Activated naive CD4-positive, alpha-beta T cell treated with anti-CD3 and anti-CD28 coated beads for 36 hours (primary cell): ENCODE results near the gene DNAH3. TPM values are rescaled to one million over a fixed set of nuclear protein-coding genes. Genes with fewer than 3 reads are reported as not detected.
"Not testable (repeated sequence)": the region's sequence is repeated elsewhere in the genome, so short reads cannot be mapped to it uniquely, and the experiment has no call there.

Experiments used
- CTCF ChIA-PET: fragments of 350-600 bp; sonication (Branson Sonifier 250); formaldehyde crosslinking; loops from one replicate; lab custom pipeline; 2021; ENCODE audit warnings: antibody characterized with exemption; lab: Charles Lee
- DNase-seq: peaks from one replicate; pipeline ENCODE4 v3.0.0-alpha.2; 2020
- H3K27ac Mint-ChIP-seq: one replicate; pipeline ENCODE4 v1.8.0; 2021; ENCODE audit warnings: mild to moderate bottlenecking, mixed read lengths
- H3K27me3 Mint-ChIP-seq: one replicate; pipeline ENCODE4 v1.8.0; 2021; ENCODE audit warnings: low read depth, mixed read lengths
- H3K36me3 Mint-ChIP-seq: one replicate; pipeline ENCODE4 v1.8.0; 2021; ENCODE audit warnings: low read depth, mixed read lengths
- H3K4me1 Mint-ChIP-seq: one replicate; pipeline ENCODE4 v1.8.0; 2021; ENCODE audit warnings: low read depth, mixed read lengths
- H3K4me3 Mint-ChIP-seq: one replicate; pipeline ENCODE4 v1.8.0; 2021; ENCODE audit warnings: mild to moderate bottlenecking, moderate library complexity, mixed read lengths
- H3K9me3 Mint-ChIP-seq: one replicate; pipeline ENCODE4 v1.8.0; 2021; ENCODE audit warnings: mixed read lengths
- intact Hi-C: fragments of 100-400 bp; cut with micrococcal nuclease; formaldehyde crosslinking; loops from one replicate; pipeline ENCODE4 v1.15.1; 2023
- total RNA-seq, 2 experiments: library from RNA; stranded (reverse); gene quantifications; one replicate each; pipeline ENCODE4 v1.2.3, GENCODE V29; 2021

The DNAH3 gene
- total RNA-seq, 2 experiments from 2014 or later, result not detected

DNA sequence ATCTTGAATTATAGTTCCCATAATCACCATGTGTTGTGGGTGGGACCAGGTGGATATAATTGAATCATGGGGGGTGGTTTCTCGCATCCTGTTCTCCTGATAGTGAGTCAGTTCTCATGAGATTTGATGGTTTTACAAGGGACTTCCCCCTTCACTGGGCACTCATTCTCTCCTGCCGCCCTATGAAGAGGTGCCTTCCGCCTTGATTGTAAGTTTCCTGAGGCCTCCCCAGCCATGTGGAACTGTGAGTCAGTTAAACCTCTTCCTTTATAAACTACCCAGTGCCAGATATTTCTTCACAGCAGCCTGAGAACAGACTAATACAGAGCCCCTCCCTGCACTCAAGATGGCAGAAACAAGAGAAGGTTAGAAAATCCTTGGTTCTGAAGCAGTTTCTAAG, 34.2 kb upstream of the DNAH3 start:
- Mint-ChIP-seq H3K9me3 (peaks cover 11% of the 10 kb centered on the region), H3K27ac (no peak overlapping the region), H3K27me3 (no peaks in the 10 kb centered on the region), H3K36me3 (peaks cover 21% of the 10 kb centered on the region), H3K4me3 (no peak overlapping the region), H3K4me1 (peaks cover 16% of the 10 kb centered on the region)
- intact Hi-C loops, result loop anchor here (2.0 to 5.0 kb wide), 2 partner anchors 26 to 372 kb away; partner anchors contain the start of gene LDAF1
- CTCF ChIA-PET, result no interaction called here
- DNase-seq, result peak; percentile 53

GRCh38 chr16:21183995-21184394, 33.3 kb upstream of the DNAH3 start:
- peaks cover 16% of the 10 kb centered on the region for H3K4me1 Mint-ChIP-seq
- no peak overlapping the region for H3K27ac Mint-ChIP-seq
- no peak overlapping the region for H3K4me3 Mint-ChIP-seq
- CTCF ChIA-PET, result interaction anchor here (0.6 kb wide), 1 partner anchor 274 kb away, joined by 3 read pairs; no protein-coding TSS in a partner anchor
- intact Hi-C loops, result loop anchor here (2.0 kb wide), 1 partner anchor 25 kb away; the partner anchor contains the start of gene LDAF1
- peaks cover 27% of the 10 kb centered on the region for H3K36me3 Mint-ChIP-seq
- no peak for DNase-seq
- H3K27me3 Mint-ChIP-seq, result no peaks in the 10 kb centered on the region
- peaks cover 11% of the 10 kb centered on the region for H3K9me3 Mint-ChIP-seq

DNA sequence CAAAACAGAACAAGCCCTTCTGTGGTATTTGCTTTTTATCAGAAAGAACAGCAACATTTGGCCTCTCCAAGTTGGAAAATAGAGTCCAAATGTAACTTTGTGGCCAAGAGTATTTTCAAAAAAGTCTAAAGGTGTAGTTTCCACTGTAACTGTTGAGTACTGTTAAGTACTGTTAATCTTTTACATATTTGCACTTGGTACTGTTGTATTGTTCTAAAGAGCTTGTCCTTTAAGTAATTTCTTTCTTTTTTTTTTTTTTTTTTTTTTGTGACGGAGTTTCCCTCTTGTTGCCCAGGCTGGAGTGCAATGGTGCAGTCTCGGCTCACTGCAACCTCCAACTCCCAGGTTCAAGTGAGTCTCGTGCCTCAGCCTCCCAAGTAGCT, 29.3 kb upstream of the DNAH3 start:
- Mint-ChIP-seq H3K9me3 (peaks cover 10% of the 10 kb centered on the region), H3K4me1 (peaks cover 9% of the 10 kb centered on the region), H3K27ac (no peak overlapping the region), H3K4me3 (no peak overlapping the region), H3K36me3 (peaks cover 42% of the 10 kb centered on the region), H3K27me3 (no peaks in the 10 kb centered on the region)
- no peak for DNase-seq
- CTCF ChIA-PET, result interaction anchor here (1.2 kb wide), 1 partner anchor 10 kb away, joined by 3 read pairs; no protein-coding TSS in a partner anchor
- intact Hi-C loops, result no loop called here

GRCh38 chr16:21179126-21179982, 28.7 kb upstream of the DNAH3 start:
- H3K27ac Mint-ChIP-seq, result no peak overlapping the region
- DNase-seq, result no peak
- H3K36me3 Mint-ChIP-seq, result peaks cover 45% of the 10 kb centered on the region
- intact Hi-C loops, result no loop called here
- CTCF ChIA-PET, result no interaction called here
- peaks cover 4% of the 10 kb centered on the region for H3K9me3 Mint-ChIP-seq
- no peak overlapping the region for H3K4me3 Mint-ChIP-seq
- H3K27me3 Mint-ChIP-seq, result no peaks in the 10 kb centered on the region
- peaks cover 2% of the 10 kb centered on the region for H3K4me1 Mint-ChIP-seq

DNA sequence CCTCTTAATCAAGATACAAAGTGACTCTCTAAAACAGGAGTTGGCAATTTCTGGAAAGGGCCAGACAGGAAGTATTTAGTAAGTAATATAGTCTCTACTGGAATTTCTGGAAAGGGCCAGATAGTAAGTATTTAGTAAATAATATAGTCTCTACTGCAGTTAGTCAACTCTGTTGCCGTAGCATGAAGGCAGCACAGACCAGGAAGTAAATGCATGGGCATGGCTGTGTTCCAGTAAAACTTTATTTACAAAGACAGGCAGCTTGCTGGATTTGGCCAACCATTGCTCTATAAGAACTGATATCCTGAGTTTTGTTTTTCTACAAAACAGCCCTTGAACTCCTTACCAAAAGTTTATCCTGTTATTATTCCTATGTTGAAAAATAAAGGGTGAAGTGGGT, 24.8 kb upstream of the DNAH3 start:
- Mint-ChIP-seq H3K4me1 (no peaks in the 10 kb centered on the region), H3K4me3 (no peak overlapping the region), H3K36me3 (peaks cover 36% of the 10 kb centered on the region), H3K27me3 (no peaks in the 10 kb centered on the region), H3K9me3 (peaks cover 1% of the 10 kb centered on the region), H3K27ac (no peak overlapping the region)
- intact Hi-C loops, result no loop called here
- CTCF ChIA-PET, result no interaction called here
- no peak for DNase-seq

GRCh38 chr16:21172650-21173049, 22.0 kb upstream of the DNAH3 start:
- CTCF ChIA-PET, result interaction anchor here (0.6 kb wide), 1 partner anchor 1014 kb away, joined by 4 read pairs; no protein-coding TSS in a partner anchor
- no peaks in the 10 kb centered on the region for H3K4me1 Mint-ChIP-seq
- H3K27me3 Mint-ChIP-seq, result no peaks in the 10 kb centered on the region
- no peaks in the 10 kb centered on the region for H3K9me3 Mint-ChIP-seq
- DNase-seq, result no peak
- H3K4me3 Mint-ChIP-seq, result no peak overlapping the region
- intact Hi-C loops, result no loop called here
- H3K27ac Mint-ChIP-seq, result no peak overlapping the region
- H3K36me3 Mint-ChIP-seq, result peaks cover 20% of the 10 kb centered on the region

GRCh38 chr16:21170116-21170515, 19.5 kb upstream of the DNAH3 start:
- peaks cover 18% of the 10 kb centered on the region for H3K36me3 Mint-ChIP-seq
- H3K27me3 Mint-ChIP-seq, intact Hi-C loops, H3K9me3 Mint-ChIP-seq, H3K4me3 Mint-ChIP-seq, DNase-seq, H3K27ac Mint-ChIP-seq, H3K4me1 Mint-ChIP-seq: not testable (repeated sequence)
- CTCF ChIA-PET, result interaction anchor here (0.6 kb wide), 1 partner anchor 90 kb away, joined by 6 read pairs; no protein-coding TSS in a partner anchor

GRCh38 chr16:21169249-21169981, 18.8 kb upstream of the DNAH3 start:
- DNase-seq, result no peak
- no peaks in the 10 kb centered on the region for H3K4me1 Mint-ChIP-seq
- no peak overlapping the region for H3K4me3 Mint-ChIP-seq
- no peak overlapping the region for H3K27ac Mint-ChIP-seq
- no peaks in the 10 kb centered on the region for H3K27me3 Mint-ChIP-seq
- intact Hi-C loops, result no loop called here
- H3K36me3 Mint-ChIP-seq, result peaks cover 13% of the 10 kb centered on the region
- CTCF ChIA-PET, result interaction anchor here (0.6 kb wide), 2 partner anchors 89 to 1505 kb away, joined by 3 to 6 read pairs; no protein-coding TSS in a partner anchor
- no peaks in the 10 kb centered on the region for H3K9me3 Mint-ChIP-seq

DNA sequence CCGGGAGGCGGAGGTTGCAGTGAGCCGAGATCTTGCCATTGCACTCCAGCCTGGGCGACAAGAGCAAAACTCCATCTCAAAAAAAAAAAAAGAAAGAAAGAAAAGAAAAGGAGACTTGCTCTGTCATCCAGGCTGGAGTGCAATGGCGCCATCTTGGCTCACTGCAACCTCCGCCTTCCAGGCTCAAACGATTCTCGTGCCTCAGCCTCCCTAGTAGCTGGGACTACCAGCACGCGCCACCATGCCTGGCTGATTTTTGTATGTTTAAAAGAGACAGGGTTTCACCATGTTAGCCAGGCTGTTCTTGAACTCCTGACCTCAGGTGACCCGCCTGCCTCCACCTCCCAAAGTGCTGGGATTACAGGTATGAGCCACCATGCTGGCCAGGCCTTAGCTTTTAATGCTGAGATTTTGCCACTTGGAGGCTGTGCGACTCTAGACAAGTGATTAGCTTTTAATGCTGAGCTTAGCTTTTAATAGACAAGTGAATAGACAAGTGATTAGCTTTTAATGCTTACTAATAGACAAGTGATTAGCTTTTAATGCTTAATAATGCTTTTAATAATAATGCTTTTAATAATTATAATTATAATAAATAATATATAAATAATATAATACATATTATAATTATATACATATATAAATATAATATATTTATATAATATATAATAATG, 17.4 kb upstream of the DNAH3 start:
- no peak overlapping the region for H3K4me3 Mint-ChIP-seq
- intact Hi-C loops, result no loop called here
- CTCF ChIA-PET, result interaction anchor here (1.5 kb wide), 1 partner anchor 10 kb away, joined by 3 read pairs; no protein-coding TSS in a partner anchor
- H3K4me1 Mint-ChIP-seq, result no peaks in the 10 kb centered on the region
- no peaks in the 10 kb centered on the region for H3K27me3 Mint-ChIP-seq
- DNase-seq, result no peak
- H3K9me3 Mint-ChIP-seq, result no peaks in the 10 kb centered on the region
- H3K27ac Mint-ChIP-seq, result no peak overlapping the region
- H3K36me3 Mint-ChIP-seq, result peaks cover 17% of the 10 kb centered on the region

- peaks cover 14% of the 10 kb centered on the region for H3K36me3 Mint-ChIP-seq
- no peak overlapping the region for H3K27ac Mint-ChIP-seq
- peaks cover 2% of the 10 kb centered on the region for H3K4me1 Mint-ChIP-seq
- DNase-seq, result no peak
- intact Hi-C loops, result no loop called here
- H3K4me3 Mint-ChIP-seq, result no peak overlapping the region
- no peaks in the 10 kb centered on the region for H3K9me3 Mint-ChIP-seq
- CTCF ChIA-PET, result interaction anchor here (1.5 kb wide), 1 partner anchor 9 kb away, joined by 3 read pairs; no protein-coding TSS in a partner anchor
- no peaks in the 10 kb centered on the region for H3K27me3 Mint-ChIP-seq
Measured at GRCh38 chr16:21167360-21167759, 16.7 kb upstream of the DNAH3 start.

DNA sequence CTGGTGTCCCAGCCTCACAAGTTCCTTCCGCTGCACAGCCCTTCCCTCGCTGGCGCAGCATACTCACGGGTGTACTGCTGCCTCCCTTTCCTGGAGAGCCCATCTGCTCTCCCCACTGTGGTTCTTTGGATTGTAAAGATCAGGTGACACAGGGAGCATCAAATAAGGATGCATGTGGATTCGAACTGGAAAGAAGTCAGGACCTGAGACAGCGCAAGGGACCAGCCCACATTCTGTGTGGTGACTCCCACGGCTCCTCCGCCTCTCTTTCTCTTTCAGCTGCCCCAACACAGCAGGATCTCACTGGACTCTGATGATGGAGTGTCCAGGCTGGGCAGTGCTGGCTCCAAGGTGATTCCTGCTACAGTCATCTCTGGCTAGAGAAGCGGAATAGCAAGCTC, 15.9 kb upstream of the DNAH3 start:
- no peak for DNase-seq
- CTCF ChIA-PET, result interaction anchor here (1.5 kb wide), 1 partner anchor 9 kb away, joined by 3 read pairs; no protein-coding TSS in a partner anchor
- H3K36me3 Mint-ChIP-seq, result peaks cover 16% of the 10 kb centered on the region
- intact Hi-C loops, result no loop called here
- no peak overlapping the region for H3K27ac Mint-ChIP-seq
- H3K4me3 Mint-ChIP-seq, result no peak overlapping the region
- H3K9me3 Mint-ChIP-seq, result no peaks in the 10 kb centered on the region
- H3K27me3 Mint-ChIP-seq, result no peaks in the 10 kb centered on the region
- peaks cover 4% of the 10 kb centered on the region for H3K4me1 Mint-ChIP-seq
